HL-60/S4 (cell line): Measurements from ENCODE around the gene VTI1B.
"Not testable (repeated sequence)": the region's sequence is repeated elsewhere in the genome, so short reads cannot be mapped to it uniquely, and the experiment has no call there.

Experiments used
- in situ Hi-C: fragments of 300-500 bp; cut with MboI; formaldehyde crosslinking; loops from 2 replicates; pipeline ENCODE4 v1.14.3; 2022; ENCODE audit warnings: low sequenced_read_pairs

The VTI1B gene

GRCh38 chr14:67674480-67675218 lies at the start of gene VTI1B:
VTI1B (minus strand) TSS chr14:67674632; CDS start chr14:67674489, 143 bp downstream.
- in situ Hi-C loops: no loop called here

GRCh38 chr14:67722293-67722692 lies 47.9 kb upstream of the VTI1B start:
- in situ Hi-C loops: no loop called here

GRCh38 chr14:67721875-67722274 lies 47.4 kb upstream of the VTI1B start:
- in situ Hi-C loops: no loop called here

GRCh38 chr14:67719866-67720265 lies 45.4 kb upstream of the VTI1B start:
- in situ Hi-C loops: no loop called here

GRCh38 chr14:67719385-67719784 lies 45.0 kb upstream of the VTI1B start:
- in situ Hi-C loops: not testable (repeated sequence)

- in situ Hi-C loops: no loop called here
Observed at GRCh38 chr14:67718265-67718664, 43.8 kb upstream of the VTI1B start.

GRCh38 chr14:67717048-67717447 lies 42.6 kb upstream of the VTI1B start:
- in situ Hi-C loops: no loop called here

GRCh38 chr14:67710209-67710608 lies 35.8 kb upstream of the VTI1B start:
- in situ Hi-C loops: no loop called here

- in situ Hi-C loops: not testable (repeated sequence)
Observed at GRCh38 chr14:67709796-67710195, 35.4 kb upstream of the VTI1B start.

GRCh38 chr14:67709346-67709745 lies 34.9 kb upstream of the VTI1B start:
- in situ Hi-C loops: not testable (repeated sequence)

GRCh38 chr14:67705211-67705610 lies 30.8 kb upstream of the VTI1B start:
- in situ Hi-C loops: no loop called here

- in situ Hi-C loops: no loop called here
Observed at GRCh38 chr14:67704484-67705089, 30.2 kb upstream of the VTI1B start.

- in situ Hi-C loops: no loop called here
Observed at GRCh38 chr14:67703997-67704396, 29.6 kb upstream of the VTI1B start.

- in situ Hi-C loops: not testable (repeated sequence)
Observed at GRCh38 chr14:67701492-67701891, 27.1 kb upstream of the VTI1B start, which contains the start of gene RDH12. RDH12 (plus strand) TSS chr14:67701886; CDS start chr14:67722643, 20,757 bp downstream.

- in situ Hi-C loops: no loop called here
Observed at GRCh38 chr14:67698179-67698578, 23.7 kb upstream of the VTI1B start.

- in situ Hi-C loops: no loop called here
Observed at GRCh38 chr14:67697006-67697405, 22.6 kb upstream of the VTI1B start.

- in situ Hi-C loops: no loop called here
Observed at GRCh38 chr14:67695394-67695949, 21.0 kb upstream of the VTI1B start, which contains the start of gene RDH11. RDH11 (minus strand) TSS chr14:67695764; CDS start chr14:67695703, 61 bp downstream.

GRCh38 chr14:67694791-67695393 lies 20.5 kb upstream of the VTI1B start:
- in situ Hi-C loops: no loop called here

GRCh38 chr14:67690011-67690410 lies 15.6 kb upstream of the VTI1B start:
- in situ Hi-C loops: no loop called here

GRCh38 chr14:67683842-67684241 lies 9.4 kb upstream of the VTI1B start:
- in situ Hi-C loops: no loop called here

GRCh38 chr14:67680941-67681340 lies 6.5 kb upstream of the VTI1B start:
- in situ Hi-C loops: no loop called here
